Non-pigmented ciliary epithelial cell (primary cell): Measurements from ENCODE around the gene CLDN4.
A peak's percentile ranks its signal among the peaks of the same experiment; 100 is the strongest.
"Not testable (repeated sequence)": the region's sequence is repeated elsewhere in the genome, so short reads cannot be mapped to it uniquely, and the experiment has no call there.

Source experiments
- DNase-seq: peaks from one replicate; pipeline ENCODE4 v3.0.0-alpha.2; 2010; ENCODE audit warnings: low read depth

Gene CLDN4

GRCh38 chr7:73842067-73842976 is 11.5 kb downstream of the CLDN4 start, which contains the start of gene METTL27:
Gene METTL27, minus strand, starts transcription at chr7:73842516. Its CDS starts 376 bp downstream, at chr7:73842140.
- peak; percentile 48 for DNase-seq

- no peak for DNase-seq
Measured at GRCh38 chr7:73844131-73844547, 13.3 kb downstream of the CLDN4 start.

GRCh38 chr7:73844848-73845460 is 14.2 kb downstream of the CLDN4 start:
- DNase-seq, result peak; percentile 50

GRCh38 chr7:73845701-73846195 is 15.0 kb downstream of the CLDN4 start:
- DNase-seq, result not testable (repeated sequence)

GRCh38 chr7:73847941-73848723 is 17.3 kb downstream of the CLDN4 start:
- no peak for DNase-seq

- peak; percentile 95 for DNase-seq
Measured at GRCh38 chr7:73850781-73851207, 20.0 kb downstream of the CLDN4 start.

GRCh38 chr7:73851410-73852338 is 20.9 kb downstream of the CLDN4 start:
- peak; percentile 95 for DNase-seq

GRCh38 chr7:73852500-73852899 is 21.7 kb downstream of the CLDN4 start:
- no peak for DNase-seq

- no peak for DNase-seq
Measured at GRCh38 chr7:73856941-73857340, 26.1 kb downstream of the CLDN4 start.

GRCh38 chr7:73858807-73859206 is 28.0 kb downstream of the CLDN4 start:
- no peak for DNase-seq

- no peak for DNase-seq
Measured at GRCh38 chr7:73860859-73861258, 30.1 kb downstream of the CLDN4 start, which contains the start of gene TMEM270. Gene TMEM270, plus strand, starts transcription at chr7:73861159. Its CDS starts 36 bp downstream, at chr7:73861195.

GRCh38 chr7:73861305-73861704 is 30.5 kb downstream of the CLDN4 start:
- DNase-seq, result no peak

GRCh38 chr7:73864981-73865711 is 34.4 kb downstream of the CLDN4 start:
- DNase-seq, result no peak

- DNase-seq, result no peak
Measured at GRCh38 chr7:73865738-73866445, 35.1 kb downstream of the CLDN4 start.

- DNase-seq, result no peak
Measured at GRCh38 chr7:73866446-73866767, 35.6 kb downstream of the CLDN4 start.

- DNase-seq, result no peak
Measured at GRCh38 chr7:73869011-73869798, 38.4 kb downstream of the CLDN4 start.

- no peak for DNase-seq
Measured at GRCh38 chr7:73870041-73870492, 39.3 kb downstream of the CLDN4 start.

- DNase-seq, result no peak
Measured at GRCh38 chr7:73871163-73872011, 40.6 kb downstream of the CLDN4 start.
